DND-41 (cell line): Measurements from ENCODE around the gene ZNRD2.

Experiments used
- ATAC-seq: fragments of 200-7000 bp; cut with Tn5 transposase; 3 replicates; pipeline ENCODE4 v1.9.1; 2021; ENCODE audit warnings: low read depth; ENCODE audit not compliant: insufficient read depth
- DNase-seq: peaks from one replicate; pipeline ENCODE4 v3.0.0-alpha.2; 2020
- H2AFZ ChIP-seq: 2 replicates; pipeline ENCODE4 v1.6.0; 2012; ENCODE audit warnings: low read depth, low read length
- H3K27ac ChIP-seq: 2 replicates; pipeline ENCODE4 v1.5.1; 2012; ENCODE audit warnings: low read length, inconsistent platforms
- H3K27me3 ChIP-seq: fragments of 200-600 bp; sonication (generic); 2 replicates; pipeline ENCODE4 v1.6.0; 2012; ENCODE audit warnings: low read length, mild to moderate bottlenecking, inconsistent platforms; ENCODE audit not compliant: insufficient read depth, poor library complexity
- H3K36me3 ChIP-seq: 2 replicates; pipeline ENCODE4 v1.5.1; 2012; ENCODE audit warnings: low read length, inconsistent platforms; ENCODE audit not compliant: insufficient read depth
- H3K4me1 ChIP-seq: 2 replicates; pipeline ENCODE4 v1.5.1; 2012; ENCODE audit warnings: mild to moderate bottlenecking, low read length; ENCODE audit not compliant: insufficient read depth
- H3K4me2 ChIP-seq: 2 replicates; pipeline ENCODE4 v1.6.0; 2012; ENCODE audit warnings: mild to moderate bottlenecking, moderate library complexity, low read length, inconsistent platforms; ENCODE audit not compliant: insufficient read depth
- H3K4me3 ChIP-seq, 2 experiments: fragments of 200-600 bp in 1 of 2; shearing (Covaris generic) in 1 of 2; 2 replicates each; pipeline ENCODE4 v1.5.1; 2012 to 2016; ENCODE audit warnings: inconsistent platforms in 2 of 2, low read length in 2 of 2, mild to moderate bottlenecking in 2 of 2, low read depth in 1 of 2, moderate library complexity in 1 of 2
- H3K79me2 ChIP-seq: 2 replicates; pipeline ENCODE4 v1.6.0; 2012; ENCODE audit warnings: low read length, inconsistent platforms; ENCODE audit not compliant: insufficient read depth
- H3K9ac ChIP-seq: 2 replicates; pipeline ENCODE4 v1.6.0; 2012; ENCODE audit warnings: low read depth, mild to moderate bottlenecking, inconsistent platforms, low read length, moderate library complexity
- H3K9me3 ChIP-seq: 2 replicates; pipeline ENCODE4 v1.5.1; 2012; ENCODE audit warnings: low read length, moderate library complexity, mild to moderate bottlenecking, inconsistent platforms; ENCODE audit not compliant: insufficient read depth, severe bottlenecking
- H4K20me1 ChIP-seq: 2 replicates; pipeline ENCODE4 v1.6.0; 2012; ENCODE audit warnings: low read length; ENCODE audit not compliant: insufficient read depth
- EZH2 ChIP-seq: IDR thresholded peaks from 3 replicates; pipeline ENCODE4 v1.6.1; 2012; ENCODE audit warnings: borderline replicate concordance, low read depth, mild to moderate bottlenecking, moderate library complexity, low read length, inconsistent platforms; ENCODE audit not compliant: severe bottlenecking
- TF ChIP-seq, protein P1 (sequence below): IDR thresholded peaks from 2 replicates; pipeline ENCODE4 v1.5.1; 2012; ENCODE audit warnings: borderline replicate concordance, low read length, moderate library complexity, mild to moderate bottlenecking; ENCODE audit not compliant: poor library complexity, severe bottlenecking; ENCODE audit errors: extremely low read depth

The ZNRD2 gene

GRCh38 chr11:65599216-65599954 is 29.1 kb downstream of the ZNRD2 start:
- ATAC-seq, result no peak

DNA sequence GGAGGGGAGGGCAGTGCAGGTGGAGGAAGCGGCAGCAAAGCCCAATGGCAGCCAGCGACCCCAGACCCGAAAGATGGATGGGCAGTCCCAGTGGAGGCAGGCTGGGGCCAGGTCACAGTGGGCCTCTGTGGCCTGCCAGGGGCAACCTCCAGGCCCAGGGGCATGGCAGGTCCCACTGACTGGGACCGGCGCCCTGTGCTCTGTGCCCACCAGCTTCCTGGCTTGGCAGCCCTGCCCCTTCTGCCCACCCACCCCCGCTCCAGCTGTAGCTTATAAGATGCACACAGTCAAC is 29.6 kb downstream of the ZNRD2 start:
- Histone ChIP-seq H3K9me3 (no peaks in the 10 kb centered on the region), H3K27me3 (no peaks in the 10 kb centered on the region), H3K27ac (no peak overlapping the region), H2AFZ (no peak overlapping the region), H3K79me2 (no peaks in the 10 kb centered on the region), H3K9ac (no peak overlapping the region), H3K4me2 (no peak overlapping the region), H3K4me1 (no peaks in the 10 kb centered on the region), H3K4me3 (no peak overlapping the region), H3K36me3 (peaks cover 37% of the 10 kb centered on the region), H4K20me1 (no peaks in the 10 kb centered on the region; the same call in 1 of the 2 replicates)
- ATAC-seq (no peak), DNase-seq (no peak)
- no peak for TF ChIP-seq EZH2
- TF ChIP-seq, protein P1, sequence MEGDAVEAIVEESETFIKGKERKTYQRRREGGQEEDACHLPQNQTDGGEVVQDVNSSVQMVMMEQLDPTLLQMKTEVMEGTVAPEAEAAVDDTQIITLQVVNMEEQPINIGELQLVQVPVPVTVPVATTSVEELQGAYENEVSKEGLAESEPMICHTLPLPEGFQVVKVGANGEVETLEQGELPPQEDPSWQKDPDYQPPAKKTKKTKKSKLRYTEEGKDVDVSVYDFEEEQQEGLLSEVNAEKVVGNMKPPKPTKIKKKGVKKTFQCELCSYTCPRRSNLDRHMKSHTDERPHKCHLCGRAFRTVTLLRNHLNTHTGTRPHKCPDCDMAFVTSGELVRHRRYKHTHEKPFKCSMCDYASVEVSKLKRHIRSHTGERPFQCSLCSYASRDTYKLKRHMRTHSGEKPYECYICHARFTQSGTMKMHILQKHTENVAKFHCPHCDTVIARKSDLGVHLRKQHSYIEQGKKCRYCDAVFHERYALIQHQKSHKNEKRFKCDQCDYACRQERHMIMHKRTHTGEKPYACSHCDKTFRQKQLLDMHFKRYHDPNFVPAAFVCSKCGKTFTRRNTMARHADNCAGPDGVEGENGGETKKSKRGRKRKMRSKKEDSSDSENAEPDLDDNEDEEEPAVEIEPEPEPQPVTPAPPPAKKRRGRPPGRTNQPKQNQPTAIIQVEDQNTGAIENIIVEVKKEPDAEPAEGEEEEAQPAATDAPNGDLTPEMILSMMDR, result no peak

More at GRCh38 chr11:65599216-65599954, 29.1 kb downstream of the ZNRD2 start:
- H4K20me1 ChIP-seq, result no peaks in the 10 kb centered on the region; the same call in 1 of the 2 replicates
- no peaks in the 10 kb centered on the region for H3K27me3 ChIP-seq
- no peaks in the 10 kb centered on the region for H3K9me3 ChIP-seq
- no peak overlapping the region for H3K4me2 ChIP-seq
- TF ChIP-seq, protein P1, result no peak
- no peak for TF ChIP-seq EZH2
- DNase-seq, result no peak
- H3K36me3 ChIP-seq, result peaks cover 32% of the 10 kb centered on the region
- no peaks in the 10 kb centered on the region for H3K79me2 ChIP-seq
- H2AFZ ChIP-seq, result no peak overlapping the region
- H3K4me3 ChIP-seq, result no peak overlapping the region
- H3K4me1 ChIP-seq, result no peaks in the 10 kb centered on the region
- H3K9ac ChIP-seq, result no peak overlapping the region
- no peak overlapping the region for H3K27ac ChIP-seq

DNA sequence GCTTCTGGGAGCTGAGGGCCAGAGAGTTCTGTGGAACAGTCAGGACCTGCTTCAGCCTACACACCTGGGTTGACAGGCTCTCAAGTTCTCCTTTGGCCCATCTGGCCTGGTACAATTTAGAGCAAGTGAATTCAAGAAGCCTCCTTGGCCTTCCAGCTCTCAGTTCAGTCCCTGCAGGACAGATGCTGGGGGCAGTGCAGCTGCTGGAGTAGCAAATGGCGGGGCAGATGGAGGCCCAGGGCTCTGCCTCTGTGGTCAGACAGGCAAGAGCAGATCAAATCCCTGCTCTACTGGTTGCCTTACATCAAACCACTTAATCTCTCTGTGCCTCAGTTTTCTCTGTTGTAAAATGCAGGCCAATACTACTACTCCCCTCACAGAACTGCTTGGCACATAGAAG is 34.0 kb downstream of the ZNRD2 start:
- H3K27me3 ChIP-seq, result no peaks in the 10 kb centered on the region
- H3K9me3 ChIP-seq, result no peaks in the 10 kb centered on the region
- DNase-seq, result no peak
- TF ChIP-seq, protein P1, result no peak
- TF ChIP-seq EZH2, result no peak
- H3K4me3 ChIP-seq, result no peak overlapping the region
- H3K4me2 ChIP-seq, result no peak overlapping the region
- H3K36me3 ChIP-seq, result peaks cover 57% of the 10 kb centered on the region
- peaks cover 4% of the 10 kb centered on the region for H3K79me2 ChIP-seq
- peaks cover 7% of the 10 kb centered on the region; the same call in 1 of the 2 replicates for H4K20me1 ChIP-seq
- no peaks in the 10 kb centered on the region for H3K4me1 ChIP-seq
- no peak for ATAC-seq
- no peak overlapping the region for H2AFZ ChIP-seq
- H3K9ac ChIP-seq, result no peak overlapping the region
- H3K27ac ChIP-seq, result no peak overlapping the region
